ENCODE results near the gene LRRC7. TPM values are rescaled to one million over a fixed set of nuclear protein-coding genes. Genes with fewer than 3 reads are reported as not detected.

LRRC7 gene
- total RNA-seq, 3 donors from 2014 or later (not counting 1 experiment from before 2014, with no cell fraction given): not detected

DNA sequence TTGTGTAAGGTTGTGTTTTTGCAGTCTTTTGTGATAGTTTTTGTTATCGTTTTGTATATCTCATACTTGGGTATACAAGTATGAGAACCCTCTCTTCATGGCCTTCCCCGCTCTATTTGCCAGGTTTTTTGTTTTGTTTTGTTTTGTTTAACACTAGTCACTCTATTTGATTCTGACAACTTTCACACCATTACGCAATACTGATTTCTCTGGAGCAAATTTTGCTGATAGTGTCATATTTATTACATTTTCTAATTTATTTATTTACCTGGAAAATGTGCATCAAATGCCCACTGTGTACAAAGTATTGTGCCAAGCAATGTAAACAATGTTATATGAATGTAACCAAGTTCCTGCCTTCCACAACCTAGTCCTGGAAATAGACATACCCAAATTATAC is 547.6 kb downstream of the LRRC7 start:
- no peaks in the 10 kb centered on the region for H3K4me1 ChIP-seq (ENCODE audit: control insufficient read depth, insufficient read depth, low read length)
- no peak overlapping the region for H3K27ac ChIP-seq (ENCODE audit: low read length)
- ATAC-seq (no peak), DNase-seq (no peak)
- Mint-ChIP-seq H3K27ac (no peak overlapping the region), H3K4me3 (no peak overlapping the region), H3K9me3 (no peaks in the 10 kb centered on the region), H3K4me1 (no peaks in the 10 kb centered on the region), H3K27me3 (ENCODE audit: low read depth in 2 of 2) (peaks cover 17 to 22% of the 10 kb centered on the region in 2 donors), H3K36me3 (no peaks in the 10 kb centered on the region)
- H3K4me3 ChIP-seq (ENCODE audit: low read length): no peak overlapping the region
- no peaks in the 10 kb centered on the region for H3K9me3 ChIP-seq (ENCODE audit: control insufficient read depth, insufficient read depth, low read length)
- no peaks in the 10 kb centered on the region for H3K36me3 ChIP-seq (ENCODE audit: control insufficient read depth, insufficient read depth, low read length)
- TF ChIP-seq, protein P1, sequence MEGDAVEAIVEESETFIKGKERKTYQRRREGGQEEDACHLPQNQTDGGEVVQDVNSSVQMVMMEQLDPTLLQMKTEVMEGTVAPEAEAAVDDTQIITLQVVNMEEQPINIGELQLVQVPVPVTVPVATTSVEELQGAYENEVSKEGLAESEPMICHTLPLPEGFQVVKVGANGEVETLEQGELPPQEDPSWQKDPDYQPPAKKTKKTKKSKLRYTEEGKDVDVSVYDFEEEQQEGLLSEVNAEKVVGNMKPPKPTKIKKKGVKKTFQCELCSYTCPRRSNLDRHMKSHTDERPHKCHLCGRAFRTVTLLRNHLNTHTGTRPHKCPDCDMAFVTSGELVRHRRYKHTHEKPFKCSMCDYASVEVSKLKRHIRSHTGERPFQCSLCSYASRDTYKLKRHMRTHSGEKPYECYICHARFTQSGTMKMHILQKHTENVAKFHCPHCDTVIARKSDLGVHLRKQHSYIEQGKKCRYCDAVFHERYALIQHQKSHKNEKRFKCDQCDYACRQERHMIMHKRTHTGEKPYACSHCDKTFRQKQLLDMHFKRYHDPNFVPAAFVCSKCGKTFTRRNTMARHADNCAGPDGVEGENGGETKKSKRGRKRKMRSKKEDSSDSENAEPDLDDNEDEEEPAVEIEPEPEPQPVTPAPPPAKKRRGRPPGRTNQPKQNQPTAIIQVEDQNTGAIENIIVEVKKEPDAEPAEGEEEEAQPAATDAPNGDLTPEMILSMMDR (IDR thresholded peaks at IDR 0.05): no peak
- 100% methylated on average over 1 of the region's 3 CpGs for WGBS (ENCODE audit: insufficient coverage)
- intact Hi-C loops (cut with micrococcal nuclease): no loop called here
- peaks cover 2% of the 10 kb centered on the region for H3K27me3 ChIP-seq (ENCODE audit: control insufficient read depth, insufficient read depth, low read length)

DNA sequence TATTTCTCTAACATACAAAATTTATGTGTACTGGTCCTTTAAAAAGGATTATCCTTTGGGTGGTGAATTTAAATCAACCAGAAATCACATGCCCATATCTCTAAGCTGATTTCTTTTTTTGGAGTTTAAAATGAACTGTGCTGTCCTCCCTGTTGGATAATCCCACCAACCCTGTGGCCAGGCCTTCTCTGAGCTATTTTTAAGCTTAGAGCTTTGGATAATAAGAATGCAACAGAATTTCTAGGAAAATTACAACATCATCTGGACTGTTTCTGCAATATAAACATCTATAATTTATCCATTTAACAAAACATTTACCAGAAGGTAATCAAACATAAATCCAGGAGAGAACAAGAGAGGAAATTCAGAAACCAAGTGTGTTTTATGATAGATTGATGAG is 549.3 kb downstream of the LRRC7 start:
- H3K4me1 Mint-ChIP-seq: no peaks in the 10 kb centered on the region
- intact Hi-C loops (cut with micrococcal nuclease): no loop called here
- no peak for DNase-seq
- no peak overlapping the region for H3K4me3 ChIP-seq (ENCODE audit: low read length)
- H3K9me3 ChIP-seq (ENCODE audit: control insufficient read depth, insufficient read depth, low read length): no peaks in the 10 kb centered on the region
- no peak for ATAC-seq
- H3K4me3 Mint-ChIP-seq: no peak overlapping the region
- TF ChIP-seq, protein P1 (IDR thresholded peaks at IDR 0.05): no peak
- H3K27ac Mint-ChIP-seq: no peak overlapping the region
- H3K9me3 Mint-ChIP-seq: no peaks in the 10 kb centered on the region
- H3K4me1 ChIP-seq (ENCODE audit: control insufficient read depth, insufficient read depth, low read length): no peaks in the 10 kb centered on the region
- no peak overlapping the region for H3K27ac ChIP-seq (ENCODE audit: low read length)
- H3K27me3 Mint-ChIP-seq (ENCODE audit: low read depth in 2 of 2): peaks cover 15 to 28% of the 10 kb centered on the region in 2 donors
- H3K36me3 Mint-ChIP-seq: no peaks in the 10 kb centered on the region
- no peaks in the 10 kb centered on the region for H3K36me3 ChIP-seq (ENCODE audit: control insufficient read depth, insufficient read depth, low read length)
- peaks cover 2% of the 10 kb centered on the region for H3K27me3 ChIP-seq (ENCODE audit: control insufficient read depth, insufficient read depth, low read length)

DNA sequence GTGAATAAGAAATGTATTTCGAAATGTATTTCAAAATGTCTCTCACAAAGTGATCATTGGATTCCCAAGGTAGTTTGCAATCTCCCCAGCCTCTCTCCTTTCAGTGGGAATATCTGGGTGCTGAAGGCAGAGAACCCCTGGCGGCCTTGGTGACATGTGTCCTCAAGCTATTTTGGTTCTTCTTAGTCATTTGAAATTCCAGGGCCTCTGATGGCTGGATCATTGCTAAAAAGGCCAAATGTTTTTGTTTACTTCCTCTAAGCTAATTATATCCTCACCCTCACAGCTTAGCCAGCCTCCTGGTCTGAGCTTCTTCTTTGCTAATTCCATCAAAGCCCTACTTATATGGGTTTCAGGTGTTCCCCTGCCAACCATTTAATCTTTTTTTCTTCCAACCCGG is 566.4 kb downstream of the LRRC7 start:
- no peak overlapping the region for H3K27ac ChIP-seq (ENCODE audit: low read length)
- H3K4me1 Mint-ChIP-seq: peaks cover 0 to 5% of the 10 kb centered on the region in 2 donors
- H3K27me3 ChIP-seq (ENCODE audit: control insufficient read depth, insufficient read depth, low read length): no peaks in the 10 kb centered on the region
- H3K36me3 Mint-ChIP-seq: no peaks in the 10 kb centered on the region
- TF ChIP-seq, protein P1 (IDR thresholded peaks at IDR 0.05): no peak
- ATAC-seq (no peak), DNase-seq (no peak)
- H3K9me3 Mint-ChIP-seq: no peaks in the 10 kb centered on the region
- H3K4me3 Mint-ChIP-seq: no peak overlapping the region
- no peaks in the 10 kb centered on the region for H3K36me3 ChIP-seq (ENCODE audit: control insufficient read depth, insufficient read depth, low read length)
- no peaks in the 10 kb centered on the region for H3K4me1 ChIP-seq (ENCODE audit: control insufficient read depth, insufficient read depth, low read length)
- H3K27me3 Mint-ChIP-seq (ENCODE audit: low read depth in 2 of 2): peaks cover 0 to 8% of the 10 kb centered on the region in 2 donors
- H3K27ac Mint-ChIP-seq: no peak overlapping the region
- no peaks in the 10 kb centered on the region for H3K9me3 ChIP-seq (ENCODE audit: control insufficient read depth, insufficient read depth, low read length)
- intact Hi-C loops (cut with micrococcal nuclease): no loop called here
- H3K4me3 ChIP-seq (ENCODE audit: low read length): no peak overlapping the region
- 93% methylated on average over 1 of the region's 3 CpGs for WGBS (ENCODE audit: insufficient coverage)

DNA sequence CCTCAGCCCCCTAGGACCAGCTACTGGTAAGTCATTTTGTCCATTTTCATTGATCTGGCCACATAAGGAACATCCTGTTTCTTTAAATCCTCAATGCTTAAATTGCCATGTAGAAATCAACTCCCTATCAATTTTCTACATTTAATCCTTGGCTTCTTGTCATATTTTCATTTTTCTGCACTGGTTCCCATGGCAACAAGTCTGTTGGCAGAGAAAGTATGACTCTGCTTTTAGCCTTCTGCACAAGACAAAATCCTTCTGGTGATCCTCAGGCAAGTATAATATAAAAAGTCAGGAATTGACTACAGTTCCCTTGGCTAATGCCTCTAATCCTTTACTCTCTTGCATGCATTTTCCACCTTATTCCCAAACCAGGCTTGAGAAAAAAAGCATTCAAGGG is 572.6 kb downstream of the LRRC7 start:
- Histone ChIP-seq H3K36me3 (ENCODE audit: control insufficient read depth, insufficient read depth, low read length) (no peaks in the 10 kb centered on the region), H3K4me3 (ENCODE audit: low read length) (no peak overlapping the region), H3K27me3 (ENCODE audit: control insufficient read depth, insufficient read depth, low read length) (no peaks in the 10 kb centered on the region), H3K9me3 (ENCODE audit: control insufficient read depth, insufficient read depth, low read length) (no peaks in the 10 kb centered on the region), H3K27ac (ENCODE audit: low read length) (no peak overlapping the region), H3K4me1 (ENCODE audit: control insufficient read depth, insufficient read depth, low read length) (no peaks in the 10 kb centered on the region)
- no peaks in the 10 kb centered on the region for H3K9me3 Mint-ChIP-seq
- DNase-seq (no peak), ATAC-seq (no peak)
- no peaks in the 10 kb centered on the region for H3K4me1 Mint-ChIP-seq
- H3K27ac Mint-ChIP-seq: no peak overlapping the region
- H3K27me3 Mint-ChIP-seq (ENCODE audit: low read depth in 2 of 2): no peaks in the 10 kb centered on the region
- TF ChIP-seq, protein P1 (IDR thresholded peaks at IDR 0.05): no peak
- H3K4me3 Mint-ChIP-seq: no peak overlapping the region
- no peaks in the 10 kb centered on the region for H3K36me3 Mint-ChIP-seq
- intact Hi-C loops (cut with micrococcal nuclease): no loop called here

Measured in natural killer cell (primary cell).